Measurements from ENCODE around the gene GNAS-AS1.

DNA sequence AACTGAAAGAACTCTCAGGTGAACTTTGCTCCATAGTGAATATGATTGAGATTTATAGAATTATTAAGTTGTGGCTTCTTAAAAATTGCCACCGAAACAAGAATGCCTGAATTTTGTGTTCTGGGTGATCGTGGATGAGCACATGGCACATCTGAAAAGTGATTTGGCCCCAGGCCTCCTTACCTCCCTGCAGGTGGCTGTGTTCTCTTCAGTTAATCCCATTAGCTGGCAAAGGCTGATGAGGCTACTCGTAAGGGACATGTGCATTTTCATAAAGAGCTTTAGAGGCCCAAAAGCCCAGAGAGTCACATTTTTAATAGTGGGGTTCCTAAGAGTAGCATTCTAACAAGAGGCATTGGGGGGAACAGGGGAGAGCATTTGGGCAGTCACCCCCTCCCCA is 24.4 kb upstream of the GNAS-AS1 start:
- TF ChIP-seq SRF (IDR thresholded peaks at IDR 0.05; ENCODE audit: low read depth, low read length) (no peak), GABPA (IDR thresholded peaks at IDR 0.05; ENCODE audit: borderline replicate concordance, insufficient read depth, low read length) (no peak), EZH2 (IDR thresholded peaks at IDR 0.05; ENCODE audit: low read depth, low read length, severe bottlenecking) (no peak), POLR2A (IDR thresholded peaks at IDR 0.05; ENCODE audit: control extremely low read depth in 1 of 2, low read depth in 2 of 2, low read length in 2 of 2) (no peak), ZNF274 (IDR thresholded peaks at IDR 0.05; ENCODE audit: borderline replicate concordance, extremely low read depth, low read length) (no peak), SP1 (IDR thresholded peaks at IDR 0.05; ENCODE audit: low read depth, low read length) (no peak), SIN3A (conservative IDR thresholded peaks at IDR 0.05 in 1 of 2, IDR thresholded peaks at IDR 0.05 in 1 of 2; ENCODE audit: low read depth in 1 of 2, low read length in 2 of 2) (no peak), SAP30 (IDR thresholded peaks at IDR 0.05; ENCODE audit: insufficient read depth, insufficient replicate concordance, low read length) (no peak), RNF2 (IDR thresholded peaks at IDR 0.05; ENCODE audit: borderline replicate concordance, low read depth, low read length, missing control alignments, poor library complexity, severe bottlenecking) (no peak), CBX5 (IDR thresholded peaks at IDR 0.05; ENCODE audit: low read depth, low read length) (no peak), MAFK (IDR thresholded peaks at IDR 0.05; ENCODE audit: low read depth, low read length) (no peak), ASH2L (IDR thresholded peaks at IDR 0.05; ENCODE audit: low read length) (no peak)
- TF ChIP-seq, protein P1, sequence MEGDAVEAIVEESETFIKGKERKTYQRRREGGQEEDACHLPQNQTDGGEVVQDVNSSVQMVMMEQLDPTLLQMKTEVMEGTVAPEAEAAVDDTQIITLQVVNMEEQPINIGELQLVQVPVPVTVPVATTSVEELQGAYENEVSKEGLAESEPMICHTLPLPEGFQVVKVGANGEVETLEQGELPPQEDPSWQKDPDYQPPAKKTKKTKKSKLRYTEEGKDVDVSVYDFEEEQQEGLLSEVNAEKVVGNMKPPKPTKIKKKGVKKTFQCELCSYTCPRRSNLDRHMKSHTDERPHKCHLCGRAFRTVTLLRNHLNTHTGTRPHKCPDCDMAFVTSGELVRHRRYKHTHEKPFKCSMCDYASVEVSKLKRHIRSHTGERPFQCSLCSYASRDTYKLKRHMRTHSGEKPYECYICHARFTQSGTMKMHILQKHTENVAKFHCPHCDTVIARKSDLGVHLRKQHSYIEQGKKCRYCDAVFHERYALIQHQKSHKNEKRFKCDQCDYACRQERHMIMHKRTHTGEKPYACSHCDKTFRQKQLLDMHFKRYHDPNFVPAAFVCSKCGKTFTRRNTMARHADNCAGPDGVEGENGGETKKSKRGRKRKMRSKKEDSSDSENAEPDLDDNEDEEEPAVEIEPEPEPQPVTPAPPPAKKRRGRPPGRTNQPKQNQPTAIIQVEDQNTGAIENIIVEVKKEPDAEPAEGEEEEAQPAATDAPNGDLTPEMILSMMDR (IDR thresholded peaks at IDR 0.05; ENCODE audit: control extremely low read depth in 1 of 3, insufficient read depth in 1 of 3, low read depth in 1 of 3, low read length in 3 of 3): no peak
